ENCODE measurements around the gene SLC45A2.

GRCh38 chr5:33938881-33939280, 45.6 kb downstream of the SLC45A2 start:
- TF ChIP-seq ZNF70 (CRISPR knock-in tag; IDR thresholded peaks at IDR 0.05) (no peak), CSDC2 (CRISPR knock-in tag; IDR thresholded peaks at IDR 0.05) (no peak), ZFP3 (CRISPR knock-in tag; IDR thresholded peaks at IDR 0.05) (no peak), ARNTL (CRISPR knock-in tag; IDR thresholded peaks at IDR 0.05; ENCODE audit: borderline replicate concordance, low read depth) (no peak), BACH2 (CRISPR knock-in tag; IDR thresholded peaks at IDR 0.05; ENCODE audit: borderline replicate concordance) (no peak), ZFP30 (CRISPR knock-in tag; IDR thresholded peaks at IDR 0.05) (no peak), ZNF565 (CRISPR knock-in tag; conservative IDR thresholded peaks at IDR 0.05; ENCODE audit: low read depth) (no peak), POU6F1 (CRISPR knock-in tag; IDR thresholded peaks at IDR 0.05; ENCODE audit: borderline replicate concordance, low read depth) (no peak)
- TF ChIP-seq, protein P1, sequence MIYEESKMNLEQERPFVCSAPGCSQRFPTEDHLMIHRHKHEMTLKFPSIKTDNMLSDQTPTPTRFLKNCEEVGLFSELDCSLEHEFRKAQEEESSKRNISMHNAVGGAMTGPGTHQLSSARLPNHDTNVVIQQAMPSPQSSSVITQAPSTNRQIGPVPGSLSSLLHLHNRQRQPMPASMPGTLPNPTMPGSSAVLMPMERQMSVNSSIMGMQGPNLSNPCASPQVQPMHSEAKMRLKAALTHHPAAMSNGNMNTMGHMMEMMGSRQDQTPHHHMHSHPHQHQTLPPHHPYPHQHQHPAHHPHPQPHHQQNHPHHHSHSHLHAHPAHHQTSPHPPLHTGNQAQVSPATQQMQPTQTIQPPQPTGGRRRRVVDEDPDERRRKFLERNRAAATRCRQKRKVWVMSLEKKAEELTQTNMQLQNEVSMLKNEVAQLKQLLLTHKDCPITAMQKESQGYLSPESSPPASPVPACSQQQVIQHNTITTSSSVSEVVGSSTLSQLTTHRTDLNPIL (CRISPR knock-in tag; IDR thresholded peaks at IDR 0.05; ENCODE audit: low read depth): no peak

Measured in SK-N-SH treated with all-trans-retinoic acid at 6 μM for 48 hours (cell line).